Rectal smooth muscle tissue (tissue), 1 donor: ENCODE data around the gene GRIN2C.
A peak's percentile ranks its signal among the peaks of the same experiment; 100 is the strongest.

Experiments
- H3K27ac ChIP-seq: one replicate; pipeline ENCODE4 v1.7.0; 2013; ENCODE audit warnings: low read depth, low read length, inconsistent platforms
- H3K27me3 ChIP-seq: one replicate; pipeline ENCODE4 v1.7.0; 2013; ENCODE audit warnings: low read length; ENCODE audit not compliant: control insufficient read depth, insufficient read depth
- H3K36me3 ChIP-seq: one replicate; pipeline ENCODE4 v1.7.0; 2013; ENCODE audit warnings: low read length; ENCODE audit not compliant: control insufficient read depth, insufficient read depth
- H3K4me1 ChIP-seq: one replicate; pipeline ENCODE4 v1.7.0; 2013; ENCODE audit warnings: low read length; ENCODE audit not compliant: control insufficient read depth, insufficient read depth
- H3K4me3 ChIP-seq: one replicate; pipeline ENCODE4 v1.7.0; 2013; ENCODE audit warnings: low read length
- H3K9ac ChIP-seq: one replicate; pipeline ENCODE4 v1.7.0; 2013; ENCODE audit warnings: low read length

GRIN2C gene

GRCh38 chr17:74892974-74893911 lies 33.6 kb upstream of the GRIN2C start, which contains the start of gene FADS6:
FADS6 (minus strand) TSS chr17:74893633; CDS start chr17:74893595, 38 bp downstream.
- H3K9ac ChIP-seq = no peak within 1 kb of the TSS
- no peaks in the 10 kb centered on the region for H3K4me1 ChIP-seq
- peak within 1 kb of the TSS; percentile 24 for H3K4me3 ChIP-seq
- H3K36me3 ChIP-seq = no peaks in the 10 kb centered on the region
- H3K27me3 ChIP-seq = peaks cover 23% of the 10 kb centered on the region
- H3K27ac ChIP-seq = no peak within 1 kb of the TSS

GRCh38 chr17:74892013-74892841 lies 32.5 kb upstream of the GRIN2C start:
- no peaks in the 10 kb centered on the region for H3K4me1 ChIP-seq
- H3K9ac ChIP-seq = no peak overlapping the region
- no peaks in the 10 kb centered on the region for H3K36me3 ChIP-seq
- H3K4me3 ChIP-seq = no peak overlapping the region
- H3K27me3 ChIP-seq = peaks cover 23% of the 10 kb centered on the region
- no peak overlapping the region for H3K27ac ChIP-seq

- H3K36me3 ChIP-seq = no peaks in the 10 kb centered on the region
- no peak overlapping the region for H3K27ac ChIP-seq
- no peak overlapping the region for H3K4me3 ChIP-seq
- peaks cover 25% of the 10 kb centered on the region for H3K27me3 ChIP-seq
- H3K4me1 ChIP-seq = no peaks in the 10 kb centered on the region
- H3K9ac ChIP-seq = no peak overlapping the region
These were observed 30.9 kb upstream of the GRIN2C start for GRCh38 chr17:74890554-74890953.

GRCh38 chr17:74888469-74888868 lies 28.8 kb upstream of the GRIN2C start:
- Histone ChIP-seq H3K27ac (no peak overlapping the region), H3K27me3 (peaks cover 19% of the 10 kb centered on the region), H3K4me3 (no peak overlapping the region), H3K4me1 (no peaks in the 10 kb centered on the region), H3K36me3 (no peaks in the 10 kb centered on the region), H3K9ac (no peak overlapping the region)

GRCh38 chr17:74883241-74883745 lies 23.6 kb upstream of the GRIN2C start:
- H3K4me3 ChIP-seq = no peak overlapping the region
- H3K36me3 ChIP-seq = no peaks in the 10 kb centered on the region
- no peak overlapping the region for H3K9ac ChIP-seq
- H3K27me3 ChIP-seq = peaks cover 2% of the 10 kb centered on the region
- no peaks in the 10 kb centered on the region for H3K4me1 ChIP-seq
- no peak overlapping the region for H3K27ac ChIP-seq

GRCh38 chr17:74882517-74883240 lies 23.0 kb upstream of the GRIN2C start:
- Histone ChIP-seq H3K36me3 (no peaks in the 10 kb centered on the region), H3K27me3 (peaks cover 2% of the 10 kb centered on the region), H3K4me1 (no peaks in the 10 kb centered on the region), H3K4me3 (no peak overlapping the region), H3K27ac (no peak overlapping the region), H3K9ac (no peak overlapping the region)

GRCh38 chr17:74881073-74881472 lies 21.4 kb upstream of the GRIN2C start:
- H3K9ac ChIP-seq = no peak overlapping the region
- no peaks in the 10 kb centered on the region for H3K36me3 ChIP-seq
- no peak overlapping the region for H3K4me3 ChIP-seq
- H3K4me1 ChIP-seq = no peaks in the 10 kb centered on the region
- H3K27me3 ChIP-seq = peaks cover 2% of the 10 kb centered on the region
- H3K27ac ChIP-seq = no peak overlapping the region

- no peak overlapping the region for H3K4me3 ChIP-seq
- no peaks in the 10 kb centered on the region for H3K4me1 ChIP-seq
- no peak overlapping the region for H3K9ac ChIP-seq
- H3K36me3 ChIP-seq = no peaks in the 10 kb centered on the region
- no peaks in the 10 kb centered on the region for H3K27me3 ChIP-seq
- no peak overlapping the region for H3K27ac ChIP-seq
These were observed 19.6 kb upstream of the GRIN2C start for GRCh38 chr17:74879308-74879707.

GRCh38 chr17:74878658-74879057 lies 19.0 kb upstream of the GRIN2C start:
- no peak overlapping the region for H3K27ac ChIP-seq
- H3K9ac ChIP-seq = no peak overlapping the region

GRCh38 chr17:74877592-74878548 lies 18.2 kb upstream of the GRIN2C start:
- no peak overlapping the region for H3K9ac ChIP-seq
- H3K36me3 ChIP-seq = no peaks in the 10 kb centered on the region
- H3K27ac ChIP-seq = no peak overlapping the region
- H3K27me3 ChIP-seq = no peaks in the 10 kb centered on the region
- no peak overlapping the region for H3K4me3 ChIP-seq
- H3K4me1 ChIP-seq = peaks cover 3% of the 10 kb centered on the region

More at GRCh38 chr17:74878658-74879057, 19.0 kb upstream of the GRIN2C start:
- Histone ChIP-seq H3K4me1 (peaks cover 3% of the 10 kb centered on the region), H3K4me3 (no peak overlapping the region), H3K36me3 (no peaks in the 10 kb centered on the region), H3K27me3 (no peaks in the 10 kb centered on the region)

- Histone ChIP-seq H3K27ac (no peak overlapping the region), H3K4me1 (peaks cover 7% of the 10 kb centered on the region), H3K27me3 (no peaks in the 10 kb centered on the region), H3K36me3 (no peaks in the 10 kb centered on the region), H3K9ac (no peak overlapping the region), H3K4me3 (no peak overlapping the region)
These were observed 16.4 kb upstream of the GRIN2C start for GRCh38 chr17:74875977-74876593.
